IMR-90 (cell line): ENCODE measurements around the gene PDGFRA. TPM values are rescaled to one million over a fixed set of nuclear protein-coding genes. Genes with fewer than 3 reads are reported as not detected.

Source experiments
- ATAC-seq: fragments of 200-7000 bp; cut with Tn5 transposase; 2 replicates; pipeline ENCODE4 v1.9.1; 2020; ENCODE audit warnings: low read depth, mild to moderate bottlenecking, moderate library complexity
- BruUV-seq: library from RNA; stranded (reverse); fragments of 400-500 nt; replicated peaks from 2 replicates; lab custom pipeline; 2021; lab: Mats Ljungman, UMichigan
- CTCF ChIA-PET: fragments of 300-600 bp; formaldehyde crosslinking; extraction: SDS; loops from one replicate; lab custom pipeline; 2021; ENCODE audit warnings: antibody characterized with exemption; lab: Yijun Ruan, JAX
- POLR2A ChIA-PET: fragments of 300-600 bp; sonication (Branson Sonifier 250); formaldehyde crosslinking; loops from one replicate; lab custom pipeline; 2022; ENCODE audit warnings: antibody characterized with exemption; ENCODE audit not compliant: unreplicated experiment; lab: Charles Lee
- DNase-seq: peaks from one replicate; pipeline ENCODE4 v3.0.0; 2013
- H2AFZ ChIP-seq: replicated peaks from 2 replicates; pipeline ENCODE3; 2013; ENCODE audit warnings: low read length, mild to moderate bottlenecking; ENCODE audit not compliant: poor library complexity
- H2AK5ac ChIP-seq: 2 replicates; pipeline ENCODE4 v1.6.1; 2013; ENCODE audit warnings: low read depth, low read length, inconsistent platforms
- H2AK9ac ChIP-seq: replicated peaks from 2 replicates; pipeline ENCODE3; 2013; ENCODE audit warnings: mild to moderate bottlenecking, low read depth, low read length, moderate library complexity; ENCODE audit not compliant: poor library complexity
- H2BK120ac ChIP-seq: 2 replicates; pipeline ENCODE4 v1.6.1; 2013; ENCODE audit warnings: low read depth, low read length, inconsistent platforms
- H2BK15ac ChIP-seq: 3 replicates; pipeline ENCODE4 v1.6.1; 2013; ENCODE audit warnings: low read depth, low read length, inconsistent platforms
- H2BK20ac ChIP-seq: 2 replicates; pipeline ENCODE4 v1.6.1; 2013; ENCODE audit warnings: low read depth, mild to moderate bottlenecking, inconsistent platforms, low read length, moderate library complexity
- H2BK5ac ChIP-seq: 2 replicates; pipeline ENCODE4 v1.6.1; 2013; ENCODE audit warnings: mild to moderate bottlenecking, low read depth, low read length, inconsistent platforms; ENCODE audit not compliant: poor library complexity, severe bottlenecking
- H3K14ac ChIP-seq: replicated peaks from 2 replicates; pipeline ENCODE4 v1.6.1; 2013; ENCODE audit warnings: low read depth, low read length, inconsistent platforms
- H3K18ac ChIP-seq: 2 replicates; pipeline ENCODE4 v1.6.1; 2013; ENCODE audit warnings: low read depth, low read length, control low read depth
- H3K23ac ChIP-seq: 2 replicates; pipeline ENCODE4 v1.6.1; 2013; ENCODE audit warnings: low read depth, low read length, inconsistent platforms
- H3K27ac ChIP-seq: 2 replicates; pipeline ENCODE4 v1.5.1; 2013; ENCODE audit warnings: mild to moderate bottlenecking, control low read depth, low read length; ENCODE audit not compliant: insufficient read depth
- H3K27me3 ChIP-seq: 2 replicates; pipeline ENCODE4 v1.6.1; 2013; ENCODE audit warnings: low read length; ENCODE audit not compliant: control insufficient read depth, insufficient read depth
- H3K36me3 ChIP-seq: 2 replicates; pipeline ENCODE4 v1.6.1; 2013; ENCODE audit warnings: low read length, mixed read lengths; ENCODE audit not compliant: control insufficient read depth, insufficient read depth
- H3K4ac ChIP-seq: 2 replicates; pipeline ENCODE4 v1.6.1; 2013; ENCODE audit warnings: low read depth, low read length, inconsistent platforms
- H3K4me1 ChIP-seq: 2 replicates; pipeline ENCODE4 v1.6.1; 2013; ENCODE audit warnings: low read length, mixed read lengths; ENCODE audit not compliant: control insufficient read depth, insufficient read depth
- H3K4me2 ChIP-seq: 2 replicates; pipeline ENCODE4 v1.6.1; 2013; ENCODE audit warnings: low read depth, mild to moderate bottlenecking, control low read depth, low read length, moderate library complexity
- H3K4me3 ChIP-seq: 2 replicates; pipeline ENCODE4 v1.5.1; 2013; ENCODE audit warnings: low read depth, mild to moderate bottlenecking, control low read depth, low read length, moderate library complexity; ENCODE audit not compliant: insufficient read depth
- H3K56ac ChIP-seq: 2 replicates; pipeline ENCODE4 v1.6.1; 2013; ENCODE audit warnings: low read length, inconsistent platforms; ENCODE audit not compliant: insufficient read depth; ENCODE audit errors: extremely low read depth
- H3K79me1 ChIP-seq, 2 experiments: 2 replicates each; pipeline ENCODE4 v1.6.1; 2013; ENCODE audit warnings: low read length in 2 of 2, inconsistent platforms in 1 of 2, low read depth in 1 of 2
- H3K9ac ChIP-seq: 2 replicates; pipeline ENCODE4 v1.6.1; 2013; ENCODE audit warnings: low read depth, low read length, control low read depth
- H3K9me1 ChIP-seq: 2 replicates; pipeline ENCODE4 v1.6.1; 2013; ENCODE audit warnings: low read length, inconsistent platforms; ENCODE audit not compliant: insufficient read depth
- H3K9me3 ChIP-seq: 2 replicates; pipeline ENCODE4 v1.6.1; 2013; ENCODE audit warnings: low read length; ENCODE audit not compliant: control insufficient read depth, insufficient read depth
- H4K20me1 ChIP-seq: 2 replicates; pipeline ENCODE4 v1.6.1; 2013; ENCODE audit warnings: low read length, inconsistent platforms; ENCODE audit not compliant: insufficient read depth
- H4K5ac ChIP-seq: 2 replicates; pipeline ENCODE4 v1.6.1; 2013; ENCODE audit warnings: mild to moderate bottlenecking, low read depth, low read length, control low read depth
- H4K8ac ChIP-seq, 2 experiments: 2 replicates each; pipeline ENCODE4 v1.6.1; 2013; ENCODE audit warnings: low read depth in 2 of 2, low read length in 2 of 2, control low read depth in 1 of 2, inconsistent platforms in 1 of 2
- H4K91ac ChIP-seq: 2 replicates; pipeline ENCODE4 v1.6.1; 2013; ENCODE audit warnings: low read depth, low read length, inconsistent platforms; ENCODE audit not compliant: insufficient read depth
- CHD1 ChIP-seq: IDR thresholded peaks from 2 replicates; pipeline ENCODE4 v1.6.1; 2012; ENCODE audit warnings: low read depth, low read length, improper control_type of control experiment
- CTCF ChIP-seq: conservative IDR thresholded peaks from 2 replicates; pipeline ENCODE4 v1.5.1; 2012; ENCODE audit warnings: mild to moderate bottlenecking, low read depth, low read length, improper control_type of control experiment
- FOS ChIP-seq: fragments of 150-350 bp; IDR thresholded peaks from 2 replicates; pipeline ENCODE4 v1.6.1; 2016; ENCODE audit warnings: low read depth, low read length
- NFE2L2 ChIP-seq: fragments of 150-350 bp; IDR thresholded peaks from 2 replicates; pipeline ENCODE4 v1.6.1; 2016; ENCODE audit warnings: low read depth, mild to moderate bottlenecking, low read length
- RAD21 ChIP-seq: IDR thresholded peaks from 2 replicates; pipeline ENCODE4 v1.6.1; 2012; ENCODE audit warnings: low read length, improper control_type of control experiment
- SMC3 ChIP-seq: fragments of 150-350 bp; IDR thresholded peaks from 2 replicates; pipeline ENCODE4 v1.6.1; 2016; ENCODE audit warnings: low read depth, mild to moderate bottlenecking, antibody characterized with exemption, low read length, moderate library complexity
- WGBS, 2 experiments: methylation state at CpG; one replicate each; pipeline versions ENCODE4 v1.1.5 to v1.1.7; 2013; ENCODE audit warnings: missing lambda C conversion rate in 2 of 2; ENCODE audit not compliant: insufficient read length in 1 of 2; ENCODE audit errors: extremely low coverage in 2 of 2; 5-methylcytosine and 5-hydroxymethylcytosine counted together
- dilution Hi-C: fragments of 300-500 bp; cut with HindIII; formaldehyde crosslinking; loops from one replicate; pipeline ENCODE4 v1.14.3; 2018; ENCODE audit warnings: low sequenced_read_pairs; ENCODE audit not compliant: unreplicated experiment
- in situ Hi-C: fragments of 300-500 bp; cut with MboI; formaldehyde crosslinking; loops from 3 replicates; pipeline ENCODE4 v1.14.3; 2019; ENCODE audit warnings: low sequenced_read_pairs, inconsistent platforms, mixed read lengths
- intact Hi-C: fragments of 100-400 bp; cut with micrococcal nuclease; formaldehyde crosslinking; loops from 2 replicates; pipeline ENCODE4 v1.10.0; 2022
- polyA plus RNA-seq, 3 experiments: library from polyadenylated mRNA; depleted of rRNA; stranded (reverse); fragments of >200 nt; gene quantifications; 2 replicates each; pipeline ENCODE4 v1.2.3, GENCODE V29; 2012; ENCODE audit warnings: low replicate concordance in 1 of 3
- total RNA-seq: library from RNA; depleted of rRNA; stranded (reverse); fragments of >200 nt; gene quantifications from 2 replicates; pipeline ENCODE4 v1.2.3, GENCODE V29; 2012

Gene PDGFRA
- total and polyA plus RNA-seq, 2 of the 4 experiments (the other 2 are of a cell fraction), result 60.8 to 168 TPM

GRCh38 chr4:54322818-54323417, 93.8 kb downstream of the PDGFRA start:
- dilution Hi-C loops (no loop called here), in situ Hi-C loops (loop anchor here (5.0 kb wide), 2 partner anchors 114 to 639 kb away; no protein-coding TSS in a partner anchor), intact Hi-C loops (loop anchor here (1.0 to 5.0 kb wide), 4 partner anchors 110 to 638 kb away; partner anchors contain the start of gene KIT)
- ChIA-PET POLR2A (no interaction called here), CTCF (interaction anchor here (0.6 to 1.0 kb wide), 2 partner anchors 14 to 118 kb away, joined by 3 read pairs; no protein-coding TSS in a partner anchor)
- Histone ChIP-seq H3K9ac (no peak overlapping the region), H3K23ac (no peak overlapping the region), H3K27ac (no peak overlapping the region), H2BK15ac (no peak overlapping the region), H3K9me1 (no peaks in the 10 kb centered on the region), H3K4me2 (no peak overlapping the region), H3K18ac (no peak overlapping the region), H2AK9ac (no peak overlapping the region), H4K20me1 (no peaks in the 10 kb centered on the region), H3K4me3 (no peak overlapping the region), H2BK20ac (no peak overlapping the region), H2AK5ac (no peak overlapping the region), H3K27me3 (no peaks in the 10 kb centered on the region), H4K8ac (no peak overlapping the region; a peak in 1 of 4 replicates), H3K14ac (no peak overlapping the region), H2AFZ (peak overlapping the region; percentile 61), H3K79me1 (no peaks in the 10 kb centered on the region), H3K9me3 (no peaks in the 10 kb centered on the region; the same call in 1 of the 2 replicates), H2BK120ac (no peak overlapping the region), H4K91ac (no peak overlapping the region), H4K5ac (no peak overlapping the region), H3K4me1 (no peaks in the 10 kb centered on the region), H2BK5ac (no peak overlapping the region), H3K36me3 (no peaks in the 10 kb centered on the region), H3K56ac (no peak overlapping the region), H3K4ac (no peak overlapping the region)
- 0% methylated on average over 3 of the region's 10 CpGs; no CpG with 5 or more reads in 1 of the 2 experiments for WGBS, 2 experiments
- ATAC-seq, result peak; percentile 81
- TF ChIP-seq RAD21 (peak; percentile 86), CTCF (peak; percentile 72), NFE2L2 (no peak), FOS (no peak), CHD1 (no peak), SMC3 (peak; percentile 79)
- DNase-seq, result peak; percentile 59
- no TSS peak for BruUV-seq
